M059J (cell line): Measurements from ENCODE around the gene CHST11. TPM values are rescaled to one million over a fixed set of nuclear protein-coding genes. Genes with fewer than 3 reads are reported as not detected.
"Not testable (repeated sequence)": the region's sequence is repeated elsewhere in the genome, so short reads cannot be mapped to it uniquely, and the experiment has no call there.

Source experiments
- DNase-seq: peaks from one replicate; pipeline ENCODE4 v3.0.0-alpha.2; 2012; ENCODE audit warnings: low read depth
- total RNA-seq: library from RNA; depleted of rRNA; stranded (reverse); fragments of >200 nt; shearing (Covaris generic); gene quantifications from 2 replicates; pipeline ENCODE4 v1.2.3, GENCODE V29; 2014; rRNA removed

CHST11 gene
- total RNA-seq, 1 experiment from 2014 or later = 19.6 TPM

- DNase-seq = no peak
These were observed 344.7 kb downstream of the CHST11 start for GRCh38 chr12:104801427-104801826.

- DNase-seq = peak; percentile 7
These were observed 345.5 kb downstream of the CHST11 start for GRCh38 chr12:104802208-104802607.

GRCh38 chr12:104805186-104805585 is 348.4 kb downstream of the CHST11 start:
- peak; percentile 89 for DNase-seq

DNA sequence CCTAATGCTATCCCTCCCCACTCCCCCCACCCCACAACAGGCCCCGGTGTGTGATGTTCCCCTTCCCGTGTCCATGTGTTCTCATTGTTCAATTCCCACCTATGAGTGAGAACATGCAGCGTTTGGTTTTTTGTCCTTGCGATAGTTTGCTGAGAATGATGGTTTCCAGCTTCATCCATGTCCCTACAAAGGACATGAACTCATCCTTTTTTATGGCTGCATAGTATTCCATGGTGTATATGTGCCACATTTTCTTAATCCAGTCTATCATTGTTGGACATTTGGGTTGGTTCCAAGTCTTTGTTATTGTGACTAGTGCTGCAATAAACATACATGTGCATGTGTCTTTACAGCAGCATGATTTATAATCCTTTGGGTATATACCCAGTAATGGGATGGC is 349.4 kb downstream of the CHST11 start:
- not testable (repeated sequence) for DNase-seq

- DNase-seq = no peak
These were observed 352.5 kb downstream of the CHST11 start for GRCh38 chr12:104809251-104809650.

DNA sequence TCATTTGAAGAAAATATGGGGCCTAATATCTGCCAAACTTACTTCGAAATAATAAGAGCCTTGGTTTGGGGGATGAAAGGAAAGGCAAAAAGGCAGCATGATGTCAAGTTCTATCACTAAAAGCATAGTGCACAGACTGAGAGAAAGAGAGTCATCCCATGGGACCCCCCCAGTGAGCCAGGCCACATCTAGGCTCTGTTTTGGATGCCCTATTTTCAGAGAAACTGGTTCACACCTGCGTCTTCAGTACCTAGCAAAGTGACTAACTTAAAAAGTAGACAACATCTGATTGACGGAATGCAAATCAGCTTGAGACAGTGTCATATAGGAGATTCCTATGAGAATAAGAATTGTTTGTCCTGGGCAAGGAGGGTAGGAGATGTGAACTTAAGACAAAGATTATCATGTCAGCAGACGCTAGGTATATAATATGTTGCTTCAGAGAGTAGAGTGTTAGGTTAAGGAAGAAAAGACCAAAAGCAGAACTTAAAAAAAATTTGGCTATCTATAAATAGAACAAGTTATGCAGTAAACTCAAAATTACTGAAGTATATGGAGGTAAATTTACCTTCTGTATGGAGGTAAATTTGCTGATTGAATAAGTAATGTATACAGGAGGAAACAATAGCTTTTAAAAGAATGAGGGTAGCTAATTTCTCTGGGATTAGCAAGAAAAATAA is 353.1 kb downstream of the CHST11 start:
- no peak for DNase-seq

Other genes with a start within 250 kb of the CHST11 start
- 301 and 461 TPM in 2 replicates for gene TXNRD1, start 241.2 kb upstream of the CHST11 start, total RNA-seq
- gene EID3, start 153.2 kb upstream of the CHST11 start, total RNA-seq = 0.10 and 1.0 TPM in 2 replicates